Osteocyte (in vitro differentiated cells): ENCODE results near the gene PITPNM1. TPM values are rescaled to one million over a fixed set of nuclear protein-coding genes. Genes with fewer than 3 reads are reported as not detected.
"Not testable (repeated sequence)": the region's sequence is repeated elsewhere in the genome, so short reads cannot be mapped to it uniquely, and the experiment has no call there.

ENCODE experiments used
- DNase-seq: peaks from one replicate; pipeline ENCODE4 v3.0.0; 2021; ENCODE audit warnings: mixed read lengths; ENCODE audit not compliant: unreplicated experiment; ENCODE audit errors: extremely low spot score
- H3K27ac Mint-ChIP-seq: one replicate; pipeline ENCODE4 v1.8.0; 2021; ENCODE audit warnings: mild to moderate bottlenecking, mixed read lengths; ENCODE audit not compliant: unreplicated experiment
- H3K27me3 Mint-ChIP-seq: one replicate; pipeline ENCODE4 v1.8.0; 2021; ENCODE audit warnings: mixed read lengths; ENCODE audit not compliant: unreplicated experiment
- H3K36me3 Mint-ChIP-seq: one replicate; pipeline ENCODE4 v1.8.0; 2021; ENCODE audit warnings: mixed read lengths; ENCODE audit not compliant: unreplicated experiment
- H3K4me1 Mint-ChIP-seq: one replicate; pipeline ENCODE4 v1.8.0; 2021; ENCODE audit warnings: mixed read lengths; ENCODE audit not compliant: unreplicated experiment
- H3K4me3 Mint-ChIP-seq: one replicate; pipeline ENCODE4 v1.8.0; 2021; ENCODE audit warnings: mild to moderate bottlenecking, moderate library complexity, mixed read lengths; ENCODE audit not compliant: unreplicated experiment
- H3K9me3 Mint-ChIP-seq: one replicate; pipeline ENCODE4 v1.8.0; 2021; ENCODE audit warnings: mixed read lengths; ENCODE audit not compliant: unreplicated experiment
- CTCF ChIP-seq: fragments of 200-600 bp; sonication (generic); IDR thresholded peaks from 2 replicates; pipeline ENCODE4 v1.5.0; 2021; ENCODE audit warnings: antibody characterized with exemption, mild to moderate bottlenecking, moderate library complexity
- total RNA-seq: library from RNA; stranded (reverse); gene quantifications from 2 replicates; pipeline ENCODE4 v1.2.1, GENCODE V29; 2021

PITPNM1 gene
- total RNA-seq, 1 donor from 2014 or later, result 46.9 TPM

GRCh38 chr11:67482275-67482826 is 22.8 kb downstream of the PITPNM1 start:
- DNase-seq, result no peak
- no peaks in the 10 kb centered on the region for H3K36me3 Mint-ChIP-seq
- peak overlapping the region; percentile 90 for H3K4me3 Mint-ChIP-seq
- peak overlapping the region; percentile 99 for H3K27ac Mint-ChIP-seq
- TF ChIP-seq CTCF, result no peak
- H3K9me3 Mint-ChIP-seq, result no peaks in the 10 kb centered on the region
- peaks cover 35% of the 10 kb centered on the region for H3K4me1 Mint-ChIP-seq
- peaks cover under 1% of the 10 kb centered on the region for H3K27me3 Mint-ChIP-seq

GRCh38 chr11:67477344-67478050 is 27.7 kb downstream of the PITPNM1 start:
- not testable (repeated sequence) for H3K36me3 Mint-ChIP-seq, H3K4me1 Mint-ChIP-seq, H3K27me3 Mint-ChIP-seq, H3K4me3 Mint-ChIP-seq, H3K27ac Mint-ChIP-seq, H3K9me3 Mint-ChIP-seq, DNase-seq

- H3K27ac Mint-ChIP-seq, H3K36me3 Mint-ChIP-seq, H3K4me3 Mint-ChIP-seq, H3K4me1 Mint-ChIP-seq, H3K9me3 Mint-ChIP-seq, DNase-seq, H3K27me3 Mint-ChIP-seq: not testable (repeated sequence)
Observed at GRCh38 chr11:67476692-67477091, 28.5 kb downstream of the PITPNM1 start.

DNA sequence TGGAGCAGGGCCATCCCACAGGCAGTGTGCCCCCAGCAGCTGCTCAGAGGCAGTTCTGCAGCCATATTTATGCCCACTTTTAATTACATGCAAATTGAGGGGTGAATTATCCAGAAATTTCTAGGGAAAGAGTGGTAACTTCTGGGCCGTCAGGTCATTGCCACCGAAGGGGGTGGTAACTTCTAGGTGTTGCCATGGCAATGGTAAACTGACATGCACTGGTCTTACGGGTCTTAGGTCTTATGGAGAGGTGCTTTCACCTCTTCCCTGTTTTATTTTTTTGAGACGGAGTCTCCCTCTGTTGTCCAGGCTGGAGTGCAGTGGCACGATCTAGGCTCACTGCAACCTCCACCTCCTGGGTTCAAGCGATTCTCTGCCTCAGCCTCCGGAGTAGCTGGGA is 32.3 kb downstream of the PITPNM1 start:
- no peaks in the 10 kb centered on the region for H3K36me3 Mint-ChIP-seq
- peaks cover 2% of the 10 kb centered on the region for H3K27me3 Mint-ChIP-seq
- H3K27ac Mint-ChIP-seq, result no peak overlapping the region
- no peaks in the 10 kb centered on the region for H3K9me3 Mint-ChIP-seq
- DNase-seq, result no peak
- no peak overlapping the region for H3K4me3 Mint-ChIP-seq
- peaks cover 13% of the 10 kb centered on the region for H3K4me1 Mint-ChIP-seq
- TF ChIP-seq CTCF, result no peak

DNA sequence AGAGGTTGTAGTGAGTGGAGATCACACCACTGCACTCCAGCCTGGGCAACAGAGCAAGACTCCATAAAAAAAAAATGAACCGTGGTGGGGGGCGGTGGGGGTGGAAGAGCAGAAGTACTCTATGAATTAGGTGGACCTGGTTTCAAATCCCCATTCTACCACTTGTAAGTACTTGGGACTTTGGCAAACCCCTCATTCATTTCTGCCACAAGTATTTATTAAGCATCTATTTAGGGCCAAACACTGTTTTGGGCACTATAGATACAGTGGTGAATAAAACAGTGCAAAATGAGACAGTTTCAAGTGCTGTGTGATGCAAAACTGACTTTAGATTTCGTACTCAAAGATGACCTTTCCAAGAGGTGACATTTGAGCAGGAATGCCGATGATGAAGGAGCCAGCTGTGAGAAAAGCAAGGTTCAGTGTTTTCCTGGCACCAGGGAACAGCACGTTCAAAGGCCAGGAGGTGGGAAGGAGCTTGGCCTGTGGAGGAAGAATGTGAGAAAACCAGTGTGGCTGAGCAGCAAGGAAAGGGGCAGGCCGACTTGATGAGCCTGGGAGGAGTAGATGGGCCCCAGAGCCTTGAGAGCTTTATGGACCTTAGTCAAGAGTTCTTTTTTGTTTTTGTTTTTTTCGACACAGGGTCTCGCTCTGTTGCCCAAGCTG is 34.7 kb downstream of the PITPNM1 start:
- Mint-ChIP-seq H3K36me3 (no peaks in the 10 kb centered on the region), H3K4me1 (peaks cover 21% of the 10 kb centered on the region), H3K27me3 (no peaks in the 10 kb centered on the region), H3K27ac (no peak overlapping the region), H3K9me3 (no peaks in the 10 kb centered on the region), H3K4me3 (peak overlapping the region; percentile 74)
- TF ChIP-seq CTCF, result no peak
- DNase-seq, result no peak

DNA sequence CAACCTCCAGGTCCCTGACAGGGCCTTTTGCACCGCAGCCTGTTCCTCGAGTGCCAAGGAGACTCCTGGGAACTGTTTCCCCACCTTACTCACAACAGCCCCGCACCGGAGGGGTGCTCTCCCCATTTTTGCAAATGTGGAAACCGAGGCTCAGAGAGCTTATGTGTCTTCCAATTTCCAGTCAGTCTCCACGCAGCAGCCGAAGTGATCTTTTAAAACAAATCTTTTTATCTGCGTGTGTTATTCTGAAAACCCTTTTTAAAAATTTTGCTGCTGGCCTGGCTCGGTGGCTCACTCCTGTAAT is 35.7 kb downstream of the PITPNM1 start:
- peaks cover 27% of the 10 kb centered on the region for H3K4me1 Mint-ChIP-seq
- no peaks in the 10 kb centered on the region for H3K9me3 Mint-ChIP-seq
- no peaks in the 10 kb centered on the region for H3K27me3 Mint-ChIP-seq
- H3K4me3 Mint-ChIP-seq, result peak overlapping the region; percentile 74
- no peaks in the 10 kb centered on the region for H3K36me3 Mint-ChIP-seq
- no peak for TF ChIP-seq CTCF
- no peak for DNase-seq
- H3K27ac Mint-ChIP-seq, result peak overlapping the region; percentile 73
